Progenitor cell of endocrine pancreas (in vitro differentiated cells): ENCODE data around the gene FKBP2. TPM values are rescaled to one million over a fixed set of nuclear protein-coding genes. Genes with fewer than 3 reads are reported as not detected.

Experiments used
- DNase-seq: peaks from one replicate; pipeline ENCODE4 v3.0.0; 2021; ENCODE audit warnings: low spot score; ENCODE audit not compliant: unreplicated experiment
- H3K27ac Mint-ChIP-seq: 2 replicates; pipeline ENCODE4 v1.8.0; 2021; ENCODE audit warnings: mild to moderate bottlenecking, moderate library complexity, mixed read lengths
- H3K27me3 Mint-ChIP-seq: 2 replicates; pipeline ENCODE4 v1.8.0; 2021; ENCODE audit warnings: mixed read lengths
- H3K36me3 Mint-ChIP-seq: 2 replicates; pipeline ENCODE4 v1.8.0; 2022; ENCODE audit warnings: mixed read lengths; ENCODE audit not compliant: insufficient read depth
- H3K4me1 Mint-ChIP-seq: 2 replicates; pipeline ENCODE4 v1.8.0; 2021; ENCODE audit warnings: low read depth, mixed read lengths
- H3K4me3 Mint-ChIP-seq: 2 replicates; pipeline ENCODE4 v1.8.0; 2021; ENCODE audit warnings: low read depth, mild to moderate bottlenecking, moderate library complexity, mixed read lengths
- H3K9me3 Mint-ChIP-seq: 2 replicates; pipeline ENCODE4 v1.8.0; 2021; ENCODE audit warnings: low read depth, mixed read lengths
- CTCF ChIP-seq: fragments of 200-600 bp; sonication (generic); IDR thresholded peaks from one replicate; pipeline ENCODE4 v1.5.0; 2021; ENCODE audit warnings: antibody characterized with exemption, mild to moderate bottlenecking; ENCODE audit not compliant: unreplicated experiment
- total RNA-seq: library from RNA; stranded (reverse); gene quantifications from 2 replicates; pipeline ENCODE4 v1.2.1, GENCODE V29; 2021

The FKBP2 gene
- total RNA-seq, 1 donor from 2014 or later = 57.7 TPM

GRCh38 chr11:64241241-64241490 lies 271 bp downstream of the FKBP2 start:
- Mint-ChIP-seq H3K9me3 (no peaks in the 10 kb centered on the region), H3K4me3 (peak overlapping the region; percentile 85), H3K4me1 (peaks cover 16% of the 10 kb centered on the region), H3K27me3 (no peaks in the 10 kb centered on the region), H3K27ac (peak overlapping the region; percentile 98), H3K36me3 (peaks cover 8% of the 10 kb centered on the region)
- DNase-seq = peak; percentile 99
- no peak for TF ChIP-seq CTCF

- no peak for DNase-seq
- TF ChIP-seq CTCF = peak; percentile 14
- no peaks in the 10 kb centered on the region for H3K27me3 Mint-ChIP-seq
- peak overlapping the region; percentile 85 for H3K4me3 Mint-ChIP-seq
- no peaks in the 10 kb centered on the region for H3K9me3 Mint-ChIP-seq
- H3K36me3 Mint-ChIP-seq = peaks cover 8% of the 10 kb centered on the region
- peaks cover 16% of the 10 kb centered on the region for H3K4me1 Mint-ChIP-seq
- H3K27ac Mint-ChIP-seq = peak overlapping the region; percentile 98
These were observed 838 bp downstream of the FKBP2 start for GRCh38 chr11:64241491-64242374.

GRCh38 chr11:64243236-64243854 lies 2.5 kb downstream of the FKBP2 start:
- peaks cover 11% of the 10 kb centered on the region for H3K4me1 Mint-ChIP-seq
- no peaks in the 10 kb centered on the region for H3K27me3 Mint-ChIP-seq
- DNase-seq = no peak
- peaks cover 5% of the 10 kb centered on the region for H3K36me3 Mint-ChIP-seq
- H3K9me3 Mint-ChIP-seq = no peaks in the 10 kb centered on the region
- TF ChIP-seq CTCF = no peak
- H3K4me3 Mint-ChIP-seq = peak overlapping the region; percentile 22
- H3K27ac Mint-ChIP-seq = no peak overlapping the region

- H3K9me3 Mint-ChIP-seq = no peaks in the 10 kb centered on the region
- H3K27me3 Mint-ChIP-seq = no peaks in the 10 kb centered on the region
- peak overlapping the region; percentile 50 for H3K4me3 Mint-ChIP-seq
- no peak for TF ChIP-seq CTCF
- peaks cover 4% of the 10 kb centered on the region for H3K36me3 Mint-ChIP-seq
- H3K4me1 Mint-ChIP-seq = peaks cover 11% of the 10 kb centered on the region
- H3K27ac Mint-ChIP-seq = no peak overlapping the region
- DNase-seq = no peak
These were observed 3.2 kb downstream of the FKBP2 start for GRCh38 chr11:64244107-64244506.

GRCh38 chr11:64244966-64245365 lies 4.1 kb downstream of the FKBP2 start:
- DNase-seq = no peak
- peaks cover 4% of the 10 kb centered on the region for H3K36me3 Mint-ChIP-seq
- H3K27me3 Mint-ChIP-seq = peaks cover 2% of the 10 kb centered on the region
- no peaks in the 10 kb centered on the region for H3K9me3 Mint-ChIP-seq
- H3K4me1 Mint-ChIP-seq = peaks cover 11% of the 10 kb centered on the region
- H3K27ac Mint-ChIP-seq = no peak overlapping the region
- no peak for TF ChIP-seq CTCF
- H3K4me3 Mint-ChIP-seq = peak overlapping the region; percentile 86
